Lower leg skin (tissue), 4 donors: ENCODE results near the gene RAP1A. TPM values are rescaled to one million over a fixed set of nuclear protein-coding genes. Genes with fewer than 3 reads are reported as not detected.

ENCODE experiments used
- DNase-seq, 2 donors: peaks; one replicate each; pipeline ENCODE4 v3.0.0-alpha.2; 2019; ENCODE audit warnings: low spot score in 2 of 2
- H3K4me3 ChIP-seq: fragments of 200-600 bp; sonication (generic); 2 replicates; pipeline ENCODE4 v1.5.1; 2017; ENCODE audit warnings: mild to moderate bottlenecking, low read depth; ENCODE audit not compliant: poor library complexity, severe bottlenecking
- POLR2A ChIP-seq, 2 donors: fragments of 450-650 bp; IDR thresholded peaks; one replicate each; pipeline ENCODE4 v1.6.1; 2016 to 2017; ENCODE audit warnings: antibody characterized with exemption in 2 of 2, mild to moderate bottlenecking in 1 of 2, moderate library complexity in 1 of 2
- WGBS, 2 donors: methylation state at CpG; one replicate each; pipeline ENCODE4 v1.1.5; 2018; 5-methylcytosine and 5-hydroxymethylcytosine counted together
- intact Hi-C: fragments of 100-400 bp; cut with DNase I; formaldehyde crosslinking; loops from one replicate; pipeline ENCODE4 v1.15.0; 2023; ENCODE audit warnings: low total_unique reads
- total RNA-seq, 4 donors: library from RNA; depleted of rRNA; stranded (reverse); fragments of >200 nt; gene quantifications; one replicate each; pipeline ENCODE4 v1.1.0, GENCODE V29; 2016
- TF ChIP-seq, protein P1 (sequence below), 3 donors: fragments of 450-650 bp; IDR thresholded peaks; one replicate each; pipeline ENCODE4 v1.5.1; 2016; ENCODE audit warnings: antibody characterized with exemption in 3 of 3, mild to moderate bottlenecking in 3 of 3, moderate library complexity in 2 of 3

Gene RAP1A
- total RNA-seq, 4 donors from 2014 or later, result 25.5 to 33.8 (median 31.0) TPM

DNA sequence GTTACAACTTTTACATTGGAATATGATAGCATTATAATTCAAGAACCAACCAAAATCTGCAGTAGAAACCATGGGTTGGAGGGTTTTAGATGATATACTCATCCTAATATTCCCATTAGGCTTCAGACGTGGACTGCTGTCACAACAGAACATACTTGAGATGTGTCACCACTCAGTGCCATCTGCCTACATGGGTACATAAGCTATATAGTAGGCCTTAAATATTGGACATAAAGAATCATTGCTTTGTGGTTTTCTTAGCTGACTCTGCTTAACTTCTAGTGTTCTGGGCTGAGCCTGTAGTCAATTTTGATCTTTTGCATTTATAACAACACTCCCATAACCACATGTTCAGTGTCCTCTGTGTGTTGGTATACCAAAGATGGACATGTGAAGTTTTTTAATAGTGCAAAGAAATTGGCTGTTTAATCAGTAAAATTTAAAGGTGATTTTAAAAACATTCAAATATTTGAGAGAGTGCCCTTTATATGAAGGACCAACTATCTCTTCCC is 14.2 kb downstream of the RAP1A start:
- no peak for DNase-seq
- no peak overlapping the region for H3K4me3 ChIP-seq
- intact Hi-C loops, result no loop called here
- TF ChIP-seq, protein P1, sequence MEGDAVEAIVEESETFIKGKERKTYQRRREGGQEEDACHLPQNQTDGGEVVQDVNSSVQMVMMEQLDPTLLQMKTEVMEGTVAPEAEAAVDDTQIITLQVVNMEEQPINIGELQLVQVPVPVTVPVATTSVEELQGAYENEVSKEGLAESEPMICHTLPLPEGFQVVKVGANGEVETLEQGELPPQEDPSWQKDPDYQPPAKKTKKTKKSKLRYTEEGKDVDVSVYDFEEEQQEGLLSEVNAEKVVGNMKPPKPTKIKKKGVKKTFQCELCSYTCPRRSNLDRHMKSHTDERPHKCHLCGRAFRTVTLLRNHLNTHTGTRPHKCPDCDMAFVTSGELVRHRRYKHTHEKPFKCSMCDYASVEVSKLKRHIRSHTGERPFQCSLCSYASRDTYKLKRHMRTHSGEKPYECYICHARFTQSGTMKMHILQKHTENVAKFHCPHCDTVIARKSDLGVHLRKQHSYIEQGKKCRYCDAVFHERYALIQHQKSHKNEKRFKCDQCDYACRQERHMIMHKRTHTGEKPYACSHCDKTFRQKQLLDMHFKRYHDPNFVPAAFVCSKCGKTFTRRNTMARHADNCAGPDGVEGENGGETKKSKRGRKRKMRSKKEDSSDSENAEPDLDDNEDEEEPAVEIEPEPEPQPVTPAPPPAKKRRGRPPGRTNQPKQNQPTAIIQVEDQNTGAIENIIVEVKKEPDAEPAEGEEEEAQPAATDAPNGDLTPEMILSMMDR (IDR thresholded peaks at IDR 0.05), result no peak
- WGBS, 2 donors, result 46 to 50% methylated on average over 1 of the region's 1 CpG

DNA sequence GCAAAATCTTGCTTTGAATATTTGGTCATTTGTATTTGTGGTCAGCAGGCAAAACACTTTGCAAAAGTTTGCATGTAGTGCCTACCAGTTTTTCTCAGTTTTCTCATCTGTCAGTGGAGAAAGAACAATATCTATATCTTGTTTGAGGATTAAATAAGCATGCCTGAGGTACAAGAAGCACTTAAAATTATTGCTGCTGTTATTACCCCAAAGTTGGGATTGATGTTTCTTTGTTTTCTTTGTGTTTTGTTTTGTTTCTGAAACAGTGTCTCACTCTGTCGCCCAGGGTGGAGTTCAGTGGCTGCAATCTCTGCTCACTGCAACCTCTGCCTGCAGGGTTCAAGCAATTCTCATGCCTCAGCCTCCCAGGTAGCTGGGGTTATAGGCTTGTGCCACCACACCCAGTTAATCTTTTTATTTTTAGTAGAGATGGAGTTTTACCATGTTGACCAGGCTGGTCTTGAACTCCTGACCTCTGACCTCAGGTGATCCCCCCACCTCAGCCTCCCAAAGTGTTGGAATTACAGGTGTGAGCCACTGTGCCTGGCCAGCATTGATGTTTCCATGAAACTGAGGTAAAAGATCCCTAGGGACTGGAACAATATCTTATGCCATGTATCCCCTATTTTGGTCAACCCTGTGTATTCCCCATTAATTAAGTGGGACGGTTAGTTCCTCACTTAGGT is 15.9 kb downstream of the RAP1A start:
- 84 to 88% methylated on average over 2 of the region's 2 CpGs for WGBS, 2 donors
- H3K4me3 ChIP-seq, result no peak overlapping the region
- TF ChIP-seq, protein P1 (IDR thresholded peaks at IDR 0.05), result no peak
- no peak for TF ChIP-seq POLR2A (IDR thresholded peaks at IDR 0.05)
- intact Hi-C loops, result no loop called here
- no peak for DNase-seq

DNA sequence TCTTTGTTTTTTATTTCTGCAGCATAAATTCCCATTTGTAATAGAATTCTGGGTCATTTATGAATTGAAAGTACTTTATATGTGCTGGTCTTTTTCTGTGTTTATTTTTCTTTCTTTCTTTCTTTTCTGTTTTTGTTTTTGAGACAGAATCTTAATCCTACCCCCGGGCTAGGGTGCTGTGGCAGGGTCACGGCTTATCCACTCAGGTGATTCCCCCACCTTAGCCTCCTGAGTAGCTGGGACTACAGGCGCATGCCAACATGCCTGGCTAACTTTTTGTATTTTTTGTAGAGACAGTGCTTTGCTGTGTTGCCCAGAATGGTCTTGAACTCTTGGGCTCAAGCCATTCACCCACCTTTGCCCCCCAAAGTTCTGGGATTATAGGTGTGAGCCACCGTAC is 18.7 kb downstream of the RAP1A start:
- WGBS, 2 donors, result 58 to 63% methylated on average over 4 of the region's 4 CpGs
- H3K4me3 ChIP-seq, result no peak overlapping the region
- no peak for DNase-seq
- no peak for TF ChIP-seq POLR2A (IDR thresholded peaks at IDR 0.05)
- TF ChIP-seq, protein P1 (IDR thresholded peaks at IDR 0.05), result no peak
- intact Hi-C loops, result no loop called here

DNA sequence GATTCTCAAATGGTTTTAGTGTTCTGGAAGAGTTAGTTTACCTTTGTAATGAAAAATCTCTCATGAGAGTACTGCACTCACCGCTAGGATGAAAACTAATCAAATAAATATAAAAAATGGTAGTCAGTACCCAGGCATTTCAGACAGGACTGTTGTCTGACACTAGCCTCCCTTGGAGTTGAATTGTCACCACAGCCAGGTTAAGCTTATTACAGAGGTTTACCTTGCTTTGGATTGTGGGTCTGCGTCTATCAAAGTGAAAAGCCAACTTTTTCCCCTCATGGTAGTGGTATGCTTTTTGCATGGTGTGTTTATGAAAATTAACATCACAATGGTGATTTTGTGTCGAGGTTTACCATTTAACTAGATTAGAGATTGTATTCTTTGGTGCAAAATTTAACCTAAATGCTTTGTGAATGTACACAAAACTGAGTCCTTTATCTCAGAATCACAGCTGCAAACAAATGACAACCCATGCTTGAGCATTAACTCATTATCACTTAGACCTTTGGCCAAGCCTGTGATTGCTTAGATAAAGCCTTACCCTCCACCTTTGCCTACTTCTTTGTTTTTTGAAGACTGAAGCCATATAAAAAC is 20.1 kb downstream of the RAP1A start:
- TF ChIP-seq, protein P1 (IDR thresholded peaks at IDR 0.05), result no peak
- TF ChIP-seq POLR2A (IDR thresholded peaks at IDR 0.05), result no peak
- H3K4me3 ChIP-seq, result no peak overlapping the region
- intact Hi-C loops, result no loop called here
- 88 to 96% methylated on average over 3 of the region's 3 CpGs for WGBS, 2 donors
- no peak for DNase-seq

DNA sequence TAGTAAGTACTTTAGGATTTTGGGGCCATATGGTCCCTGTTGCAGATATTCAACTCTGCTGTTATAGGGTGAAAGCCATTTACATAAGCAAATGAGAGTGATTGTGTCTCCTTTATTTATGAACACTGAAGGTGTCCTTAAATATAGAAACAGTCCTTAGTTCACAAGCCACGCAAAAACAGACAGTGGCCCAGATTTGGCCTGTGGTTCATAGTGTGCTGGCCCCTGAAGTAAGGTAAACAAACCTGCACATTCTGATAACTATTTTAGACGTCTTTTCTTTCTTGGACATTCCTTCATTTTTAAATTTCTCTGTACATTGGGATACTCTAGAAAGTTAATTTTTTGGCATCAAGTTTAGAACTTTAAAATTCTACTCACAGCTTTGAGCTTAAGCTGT is 23.5 kb downstream of the RAP1A start:
- intact Hi-C loops, result no loop called here
- DNase-seq, result no peak
- no peak for TF ChIP-seq POLR2A (IDR thresholded peaks at IDR 0.05)
- TF ChIP-seq, protein P1 (IDR thresholded peaks at IDR 0.05), result no peak
- 94 to 100% methylated on average over 2 of the region's 2 CpGs for WGBS, 2 donors
- H3K4me3 ChIP-seq, result no peak overlapping the region
